ENCODE measurements around the gene TTYH1.

Gene TTYH1

DNA sequence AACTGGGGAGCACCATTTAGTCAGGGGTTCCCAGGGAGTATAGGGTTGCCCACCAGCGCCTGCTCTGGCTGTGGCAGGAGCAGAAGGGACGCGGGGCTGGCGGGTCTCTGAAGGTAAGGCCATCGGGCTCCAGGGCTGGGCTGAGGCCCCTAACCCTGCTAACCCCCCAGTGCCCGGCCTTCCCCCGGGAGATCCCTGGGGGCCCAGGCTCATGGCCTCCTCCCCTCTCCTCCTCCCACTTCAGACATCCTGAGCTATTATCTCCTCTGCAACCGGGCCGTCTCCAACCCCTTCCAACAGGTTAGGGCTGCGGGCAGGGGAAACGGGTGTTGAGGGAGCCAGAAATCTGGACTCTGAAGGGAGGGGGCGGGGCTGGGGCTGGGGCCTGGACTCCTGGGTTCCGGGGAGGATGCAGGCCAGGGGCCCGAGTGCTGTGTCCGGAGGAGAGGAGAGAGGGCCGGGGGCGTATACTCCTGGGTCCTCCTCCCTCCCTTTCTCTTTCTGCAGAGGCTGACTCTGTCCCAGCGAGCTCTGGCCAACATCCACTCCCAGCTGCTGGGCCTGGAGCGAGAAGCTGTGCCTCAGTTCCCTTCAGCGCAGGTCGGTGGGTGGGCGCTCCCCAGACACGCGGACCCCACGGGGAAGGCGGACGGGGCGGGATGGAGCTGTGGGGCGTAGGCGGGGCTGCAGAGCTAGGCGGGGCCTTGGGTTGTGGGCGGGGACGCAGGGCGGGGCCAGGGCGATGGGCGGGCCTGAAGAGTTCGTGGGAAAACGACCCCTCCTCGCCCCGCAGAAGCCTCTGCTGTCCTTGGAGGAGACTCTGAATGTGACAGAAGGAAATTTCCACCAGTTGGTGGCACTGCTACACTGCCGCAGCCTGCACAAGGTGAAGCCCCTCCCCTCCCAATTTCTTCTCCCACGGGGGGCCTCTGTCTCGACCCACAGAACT is 15.3 kb downstream of the TTYH1 start:
- ChIA-PET CTCF (interaction anchor here (0.7 kb wide), 1 partner anchor 9 kb away, joined by 4 read pairs; no protein-coding TSS in a partner anchor), POLR2A (interaction anchor here (1.0 to 3.0 kb wide), 4 partner anchors 15 to 33 kb away, joined by 3 to 23 read pairs (median 7); partner anchors contain the start of genes LENG8, LENG9 and TTYH1)
- TF ChIP-seq PKNOX1 (IDR thresholded peaks at IDR 0.05): no peak
- TF ChIP-seq SUZ12 (IDR thresholded peaks at IDR 0.05): no peak
- no peak for TF ChIP-seq L3MBTL2 (conservative IDR thresholded peaks at IDR 0.05)
- peak; percentile 86 for DNase-seq (ENCODE audit: extremely low spot score)

DNA sequence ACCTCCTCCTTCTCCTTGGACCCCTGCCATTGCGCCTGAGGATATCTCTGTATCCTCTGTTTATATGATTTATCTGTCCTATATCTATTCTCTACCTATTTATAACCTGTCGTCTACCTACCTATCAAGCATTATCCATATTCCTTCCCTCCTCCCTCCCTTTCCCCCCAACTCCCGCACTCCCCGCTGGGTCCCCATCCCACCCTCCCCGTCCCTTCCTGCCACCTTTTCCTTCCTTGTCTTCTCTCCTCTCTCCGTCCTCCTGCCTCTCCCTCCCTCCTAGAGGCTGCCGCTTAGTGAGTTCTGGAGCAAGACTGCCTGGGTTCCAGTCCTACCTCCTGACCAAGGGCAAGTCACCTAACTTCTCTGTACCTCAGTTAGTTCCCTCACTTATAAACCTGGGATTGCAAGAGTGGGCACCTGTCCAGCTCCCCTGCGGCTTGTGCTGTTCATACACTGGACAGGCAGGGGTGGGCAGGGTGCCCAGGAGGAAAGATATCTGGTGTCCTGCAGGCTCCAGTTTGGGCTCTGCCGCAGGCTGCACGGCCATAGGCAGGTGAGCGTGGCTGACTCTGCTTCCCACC is 16.1 kb downstream of the TTYH1 start:
- CTCF ChIA-PET: interaction anchor here (0.7 kb wide), 1 partner anchor 8 kb away, joined by 4 read pairs; no protein-coding TSS in a partner anchor
- no peak for TF ChIP-seq LEF1 (IDR thresholded peaks at IDR 0.05; ENCODE audit: borderline replicate concordance)
- TF ChIP-seq ZNF384 (IDR thresholded peaks at IDR 0.05): no peak
- TF ChIP-seq BHLHE40 (IDR thresholded peaks at IDR 0.05; ENCODE audit: borderline replicate concordance): no peak
- no peak for TF ChIP-seq FOXA1 (IDR thresholded peaks at IDR 0.05)
- TF ChIP-seq HDGF (IDR thresholded peaks at IDR 0.05; ENCODE audit: borderline replicate concordance): no peak
- TF ChIP-seq FOXM1 (IDR thresholded peaks at IDR 0.05; ENCODE audit: borderline replicate concordance): no peak
- TF ChIP-seq ELF4 (IDR thresholded peaks at IDR 0.05): no peak
- no peak for DNase-seq (ENCODE audit: extremely low spot score)
- POLR2A ChIA-PET: interaction anchor here (1.4 to 3.0 kb wide), 3 partner anchors 17 to 32 kb away, joined by 4 to 23 read pairs (median 10); partner anchors contain the start of genes LENG8 and LENG9

DNA sequence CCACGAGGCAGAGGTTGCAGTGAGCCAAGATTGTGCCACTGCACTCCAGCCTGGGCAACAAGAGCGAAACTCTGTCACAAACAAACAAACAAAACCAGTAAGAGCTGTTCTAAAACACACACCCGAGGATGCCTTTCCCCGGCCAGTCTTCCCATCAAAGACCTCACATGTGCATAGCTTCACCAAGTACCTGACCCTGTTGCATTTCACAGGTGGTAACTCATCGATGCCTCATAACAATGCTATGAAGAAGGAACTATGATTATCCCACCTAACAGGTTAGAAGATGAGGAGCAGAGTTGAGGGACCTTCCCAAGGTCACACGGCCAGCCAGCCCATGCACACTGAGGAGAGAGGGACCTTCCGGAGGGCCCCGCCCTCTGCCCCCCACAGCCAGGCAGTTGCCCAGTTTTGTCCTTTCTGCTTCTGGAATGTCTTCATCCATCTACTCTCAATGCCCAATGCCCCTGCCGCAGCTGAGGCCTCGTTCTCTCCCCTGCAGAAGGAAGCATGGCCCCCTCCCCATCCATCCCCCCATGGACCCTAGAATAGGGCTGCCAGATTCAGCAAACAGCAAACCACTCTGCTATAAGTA is 17.0 kb downstream of the TTYH1 start:
- ChIA-PET POLR2A (no interaction called here), CTCF (no interaction called here)
- no peak for DNase-seq (ENCODE audit: extremely low spot score)
- TF ChIP-seq CTBP1 (IDR thresholded peaks at IDR 0.05; ENCODE audit: borderline replicate concordance) (no peak), SP1 (IDR thresholded peaks at IDR 0.05) (no peak), FOXM1 (IDR thresholded peaks at IDR 0.05; ENCODE audit: borderline replicate concordance) (no peak), SUZ12 (IDR thresholded peaks at IDR 0.05) (no peak), NFRKB (IDR thresholded peaks at IDR 0.05) (no peak), TARDBP (IDR thresholded peaks at IDR 0.05) (no peak), LEF1 (IDR thresholded peaks at IDR 0.05; ENCODE audit: borderline replicate concordance) (no peak), ELF4 (IDR thresholded peaks at IDR 0.05) (no peak), ZNF384 (IDR thresholded peaks at IDR 0.05) (no peak), HDGF (IDR thresholded peaks at IDR 0.05; ENCODE audit: borderline replicate concordance) (no peak), PKNOX1 (IDR thresholded peaks at IDR 0.05) (no peak), BHLHE40 (IDR thresholded peaks at IDR 0.05; ENCODE audit: borderline replicate concordance) (no peak), ARNT (IDR thresholded peaks at IDR 0.05) (no peak), FOXK2 (IDR thresholded peaks at IDR 0.05) (no peak), L3MBTL2 (conservative IDR thresholded peaks at IDR 0.05) (no peak), FOXA1 (IDR thresholded peaks at IDR 0.05) (no peak)

GRCh38 chr19:54433697-54434096 is 18.4 kb downstream of the TTYH1 start:
- no peak for DNase-seq (ENCODE audit: extremely low spot score)
- TF ChIP-seq TARDBP (IDR thresholded peaks at IDR 0.05) (no peak), CTBP1 (IDR thresholded peaks at IDR 0.05; ENCODE audit: borderline replicate concordance) (no peak), SUZ12 (IDR thresholded peaks at IDR 0.05) (no peak), BHLHE40 (IDR thresholded peaks at IDR 0.05; ENCODE audit: borderline replicate concordance) (no peak), ZNF384 (IDR thresholded peaks at IDR 0.05) (no peak), ARNT (IDR thresholded peaks at IDR 0.05) (no peak), NFRKB (IDR thresholded peaks at IDR 0.05) (no peak)
- ChIA-PET POLR2A (no interaction called here), CTCF (interaction anchor here (0.7 kb wide), 1 partner anchor 44 kb away, joined by 3 read pairs; no protein-coding TSS in a partner anchor)

DNA sequence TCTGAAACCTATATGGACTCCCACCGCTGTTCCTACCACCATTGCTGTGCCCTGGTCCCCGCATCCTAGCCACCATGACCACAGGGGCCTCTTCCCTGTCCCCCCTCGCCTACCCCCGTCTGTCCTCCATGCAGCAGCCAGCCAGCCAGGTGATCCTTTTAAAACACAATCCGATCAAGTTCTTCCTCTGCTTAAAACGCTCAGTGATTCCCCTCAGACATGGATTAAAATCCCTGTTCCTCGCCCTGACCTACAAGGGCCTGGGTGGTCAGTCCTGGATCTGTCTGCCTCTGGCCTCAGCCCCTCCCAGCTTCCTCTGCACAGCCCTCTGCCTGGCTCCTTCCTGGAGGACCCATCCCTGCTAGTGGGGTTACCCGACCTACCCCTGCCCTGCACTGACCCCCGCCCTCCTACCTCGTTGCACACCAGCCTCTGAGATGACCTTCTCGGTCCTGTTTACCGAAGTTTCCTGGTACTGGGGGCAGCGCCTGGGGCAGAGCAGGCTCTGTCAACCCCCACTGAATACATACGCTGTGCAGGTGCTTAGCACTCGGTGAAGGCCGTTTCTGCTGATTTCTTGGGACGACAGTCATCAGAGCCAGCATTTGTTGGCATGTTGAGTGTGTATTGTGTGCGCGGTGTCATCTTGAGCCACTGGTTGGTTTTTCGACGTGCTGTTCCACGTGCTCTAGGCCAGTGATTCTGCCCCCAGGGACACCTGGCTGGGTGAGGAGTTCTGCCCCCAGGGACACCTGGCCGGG is 19.0 kb downstream of the TTYH1 start:
- ChIA-PET POLR2A (no interaction called here), CTCF (no interaction called here)
- TF ChIP-seq CTBP1 (IDR thresholded peaks at IDR 0.05; ENCODE audit: borderline replicate concordance) (no peak), HDGF (IDR thresholded peaks at IDR 0.05; ENCODE audit: borderline replicate concordance) (no peak), ELF4 (IDR thresholded peaks at IDR 0.05) (no peak), SUZ12 (IDR thresholded peaks at IDR 0.05) (no peak), SP1 (IDR thresholded peaks at IDR 0.05) (no peak), BHLHE40 (IDR thresholded peaks at IDR 0.05; ENCODE audit: borderline replicate concordance) (no peak), FOXM1 (IDR thresholded peaks at IDR 0.05; ENCODE audit: borderline replicate concordance) (no peak)
- no peak for DNase-seq (ENCODE audit: extremely low spot score)

DNA sequence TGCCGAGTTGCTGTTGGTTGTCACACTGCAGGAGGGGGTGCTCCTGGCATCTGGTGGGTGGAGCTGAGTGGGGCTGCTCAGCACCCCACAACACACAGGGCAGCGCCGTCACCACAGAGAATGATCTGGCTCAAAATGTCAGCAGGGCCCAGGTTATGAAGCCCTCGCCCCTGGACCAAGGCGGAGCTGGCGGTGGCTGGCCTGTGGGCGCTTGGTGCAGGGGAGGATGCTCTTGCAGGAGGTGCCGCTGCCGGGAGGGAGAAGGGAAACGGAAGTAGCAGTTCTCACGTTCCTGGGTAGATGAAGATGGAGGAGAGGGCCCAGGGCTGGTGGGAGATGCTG is 19.6 kb downstream of the TTYH1 start:
- CTCF ChIA-PET: no interaction called here
- no peak for DNase-seq (ENCODE audit: extremely low spot score)
- POLR2A ChIA-PET: no interaction called here
- TF ChIP-seq SUZ12 (IDR thresholded peaks at IDR 0.05) (no peak), SP1 (IDR thresholded peaks at IDR 0.05) (no peak), L3MBTL2 (conservative IDR thresholded peaks at IDR 0.05) (no peak), NFRKB (IDR thresholded peaks at IDR 0.05) (no peak), TARDBP (IDR thresholded peaks at IDR 0.05) (no peak)

Data from HEK293T (cell line).